ENCODE results near the gene POLR3E.
"Not testable (repeated sequence)": the region's sequence is repeated elsewhere in the genome, so short reads cannot be mapped to it uniquely, and the experiment has no call there.

The POLR3E gene

GRCh38 chr16:22292320-22292719, 4.9 kb upstream of the POLR3E start:
- no peak for FAIRE-seq

GRCh38 chr16:22293137-22294106, 3.8 kb upstream of the POLR3E start:
- no peak for DNase-seq (ENCODE audit: low spot score)

More at GRCh38 chr16:22292320-22292719, 4.9 kb upstream of the POLR3E start:
- DNase-seq (ENCODE audit: low spot score), result no peak

GRCh38 chr16:22296225-22297113, 740 bp upstream of the POLR3E start:
- DNase-seq (ENCODE audit: low spot score) (no peak), FAIRE-seq (no peak)

More at GRCh38 chr16:22293137-22294106, 3.8 kb upstream of the POLR3E start:
- no peak for FAIRE-seq

GRCh38 chr16:22297871-22298733, 893 bp downstream of the POLR3E start:
- DNase-seq (ENCODE audit: low spot score), result peak; percentile 96
- peak; percentile 57 for FAIRE-seq

- DNase-seq (ENCODE audit: low spot score), result no peak
- FAIRE-seq, result no peak
Measured at GRCh38 chr16:22299036-22299435, 1.8 kb downstream of the POLR3E start.

GRCh38 chr16:22300427-22301071, 3.3 kb downstream of the POLR3E start:
- FAIRE-seq (no peak), DNase-seq (ENCODE audit: low spot score) (peak; percentile 35)

- FAIRE-seq; DNase-seq (ENCODE audit: low spot score): not testable (repeated sequence)
Measured at GRCh38 chr16:22301423-22301822, 4.2 kb downstream of the POLR3E start.

- DNase-seq (ENCODE audit: low spot score), result no peak
- no peak for FAIRE-seq
Measured at GRCh38 chr16:22302776-22303363, 5.7 kb downstream of the POLR3E start.

GRCh38 chr16:22304411-22304810, 7.2 kb downstream of the POLR3E start:
- no peak for FAIRE-seq

GRCh38 chr16:22306788-22307187, 9.6 kb downstream of the POLR3E start:
- no peak for DNase-seq (ENCODE audit: low spot score)
- no peak for FAIRE-seq

More at GRCh38 chr16:22304411-22304810, 7.2 kb downstream of the POLR3E start:
- no peak for DNase-seq (ENCODE audit: low spot score)

GRCh38 chr16:22307838-22308237, 10.6 kb downstream of the POLR3E start:
- DNase-seq (ENCODE audit: low spot score) (no peak), FAIRE-seq (no peak)

GRCh38 chr16:22308824-22309520, 11.8 kb downstream of the POLR3E start:
- no peak for FAIRE-seq

GRCh38 chr16:22311520-22311919, 14.3 kb downstream of the POLR3E start:
- no peak for FAIRE-seq
- DNase-seq (ENCODE audit: low spot score), result no peak

More at GRCh38 chr16:22308824-22309520, 11.8 kb downstream of the POLR3E start:
- DNase-seq (ENCODE audit: low spot score), result no peak

GRCh38 chr16:22312897-22313781, 15.9 kb downstream of the POLR3E start:
- FAIRE-seq, result no peak
- no peak for DNase-seq (ENCODE audit: low spot score)

- FAIRE-seq (no peak), DNase-seq (ENCODE audit: low spot score) (no peak)
Measured at GRCh38 chr16:22313876-22314470, 16.8 kb downstream of the POLR3E start.

GRCh38 chr16:22314661-22315626, 17.7 kb downstream of the POLR3E start:
- FAIRE-seq (no peak), DNase-seq (ENCODE audit: low spot score) (no peak)

GRCh38 chr16:22315979-22316378, 18.8 kb downstream of the POLR3E start:
- no peak for FAIRE-seq
- DNase-seq (ENCODE audit: low spot score), result no peak
